Stimulated activated naive CD8-positive, alpha-beta T cell treated with anti-CD3 and anti-CD28 coated beads, Interleukin-15, Interleukin-2, amounts not matched to agents 100 U/mL and 50 U/mL, for 24 hours (primary cell): Measurements from ENCODE around the gene UBE3B.

ENCODE experiments used
- ATAC-seq: fragments of 150-1000 bp; cut with Tn5 transposase; one replicate; pipeline ENCODE4 v1.10.0; 2021
- DNase-seq: peaks from one replicate; pipeline ENCODE4 v3.0.0; 2021

The UBE3B gene

GRCh38 chr12:109577311-109577710 lies 99.9 kb downstream of the UBE3B start:
- no peak for ATAC-seq
- DNase-seq = no peak

- no peak for DNase-seq
These were observed 101.0 kb downstream of the UBE3B start for GRCh38 chr12:109578330-109578927.

GRCh38 chr12:109579639-109580038 lies 102.2 kb downstream of the UBE3B start:
- DNase-seq (no peak), ATAC-seq (no peak)

More at GRCh38 chr12:109578330-109578927, 101.0 kb downstream of the UBE3B start:
- ATAC-seq = no peak

GRCh38 chr12:109580272-109580671 lies 102.8 kb downstream of the UBE3B start:
- DNase-seq (no peak), ATAC-seq (no peak)

- DNase-seq = no peak
- ATAC-seq = no peak
These were observed 103.4 kb downstream of the UBE3B start for GRCh38 chr12:109580684-109581333.

- no peak for DNase-seq
- ATAC-seq = no peak
These were observed 103.9 kb downstream of the UBE3B start for GRCh38 chr12:109581334-109581691.

- DNase-seq = no peak
- no peak for ATAC-seq
These were observed 104.4 kb downstream of the UBE3B start for GRCh38 chr12:109581856-109582255.

- ATAC-seq = no peak
- no peak for DNase-seq
These were observed 105.2 kb downstream of the UBE3B start for GRCh38 chr12:109582636-109583035.

- no peak for ATAC-seq
- DNase-seq = no peak
These were observed 106.3 kb downstream of the UBE3B start for GRCh38 chr12:109583733-109584132.
